ENCODE results near the gene CASKIN2.

- no peak for TF ChIP-seq CTCF (conservative IDR thresholded peaks at IDR 0.05 in 1 of 2, IDR thresholded peaks at IDR 0.05 in 1 of 2; ENCODE audit: extremely low read depth in 1 of 2, insufficient read depth in 1 of 2, low read depth in 1 of 2, low read length in 2 of 2)
- TF ChIP-seq EZH2 (IDR thresholded peaks at IDR 0.05; ENCODE audit: borderline replicate concordance, low read length), result no peak
Observed at GRCh38 chr17:75525806-75526554, 10.6 kb upstream of the CASKIN2 start.

Data from mammary epithelial cell (primary cell).